ENCODE results near the gene NCOA3. TPM values are rescaled to one million over a fixed set of nuclear protein-coding genes. Genes with fewer than 3 reads are reported as not detected.

NCOA3 gene
- total RNA-seq, 1 experiment from 2014 or later = 14.9 TPM

- DNase-seq (ENCODE audit: low spot score) = no peak
Observed at GRCh38 chr20:47678536-47678935, 176.8 kb downstream of the NCOA3 start.

GRCh38 chr20:47679462-47679861 is 177.8 kb downstream of the NCOA3 start:
- DNase-seq (ENCODE audit: low spot score) = no peak

- peak; percentile 42 for DNase-seq (ENCODE audit: low spot score)
Observed at GRCh38 chr20:47680804-47681529, 179.3 kb downstream of the NCOA3 start.

DNA sequence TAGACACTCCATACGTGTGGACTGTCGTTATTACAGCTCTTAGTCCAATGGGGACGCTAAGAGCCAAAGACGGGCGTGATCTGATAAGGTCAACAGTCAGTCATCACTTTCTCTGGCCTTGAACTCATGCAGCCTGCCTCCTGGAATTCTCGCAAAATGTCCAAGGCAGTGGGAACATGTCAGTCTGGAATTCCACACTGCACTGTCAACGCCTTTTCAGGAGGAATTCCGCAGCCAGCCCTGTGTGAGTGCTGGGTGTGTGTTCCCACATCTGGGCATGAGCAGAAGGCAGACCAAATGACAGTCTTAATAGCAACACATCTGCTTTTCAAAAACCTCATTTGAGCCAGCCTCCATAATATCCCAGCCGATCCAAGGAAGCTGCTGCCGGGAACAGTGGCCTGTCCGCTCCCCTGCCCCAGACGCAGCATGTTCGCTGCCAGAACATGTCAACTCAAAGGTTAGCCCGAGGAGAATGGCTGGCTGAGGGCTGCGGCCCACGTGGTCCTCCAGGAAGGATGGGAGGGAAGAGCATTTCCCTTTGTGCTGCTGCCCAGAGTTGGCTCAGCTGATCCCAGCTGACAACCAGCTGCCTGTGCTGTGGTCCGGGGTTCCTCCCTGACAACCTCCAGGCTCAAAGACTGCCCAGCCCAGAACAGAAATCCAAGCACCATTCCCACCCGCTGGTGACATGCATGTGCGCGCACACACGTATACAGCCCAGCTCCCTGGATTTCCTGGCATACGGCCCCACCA is 180.5 kb downstream of the NCOA3 start:
- DNase-seq (ENCODE audit: low spot score) = peak; percentile 69

- no peak for DNase-seq (ENCODE audit: low spot score)
Observed at GRCh38 chr20:47682916-47683315, 181.2 kb downstream of the NCOA3 start.

DNA sequence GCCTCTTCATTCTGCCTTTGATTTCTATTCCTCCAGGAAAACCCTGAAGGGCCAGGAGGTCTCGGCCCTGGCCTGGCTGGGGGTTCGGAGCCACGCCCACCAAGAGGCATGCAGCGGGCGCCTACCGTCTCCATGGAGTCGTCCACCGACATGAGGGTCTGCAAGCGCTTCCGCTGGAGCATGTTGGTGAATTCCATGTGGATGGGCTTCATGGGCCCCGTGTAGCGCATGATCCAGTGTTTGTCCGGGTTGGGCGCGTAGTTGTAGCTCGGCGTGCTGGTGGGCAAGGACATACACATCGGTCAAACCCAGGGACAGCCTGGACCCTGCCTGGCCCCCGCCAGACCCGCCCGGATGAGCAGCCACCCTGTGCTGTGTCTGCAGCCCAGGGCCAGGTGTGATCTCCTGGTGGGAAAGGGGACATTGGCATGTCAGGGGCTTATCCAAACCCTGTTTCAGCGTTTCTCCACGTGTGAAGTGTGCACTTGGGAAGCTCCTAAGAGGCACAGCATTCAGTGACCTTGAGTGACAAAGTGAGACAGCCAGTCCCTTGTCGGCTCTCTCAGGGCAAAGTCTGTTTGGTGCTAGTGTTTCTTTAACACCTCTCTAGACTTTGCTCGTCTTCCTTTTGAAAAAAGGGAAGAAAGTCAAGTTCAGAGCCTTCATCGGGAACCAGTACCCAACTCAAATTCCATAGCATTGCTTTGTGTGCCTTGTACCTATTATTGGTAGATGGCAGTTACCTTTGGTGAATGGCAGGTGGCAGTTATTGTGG is 182.8 kb downstream of the NCOA3 start:
- DNase-seq (ENCODE audit: low spot score) = no peak

GRCh38 chr20:47686545-47686944 is 184.9 kb downstream of the NCOA3 start:
- peak; percentile 91 for DNase-seq (ENCODE audit: low spot score)

- DNase-seq (ENCODE audit: low spot score) = no peak
Observed at GRCh38 chr20:47687095-47687987, 185.7 kb downstream of the NCOA3 start.

GRCh38 chr20:47688385-47689381 is 187.0 kb downstream of the NCOA3 start:
- DNase-seq (ENCODE audit: low spot score) = peak; percentile 45

DNA sequence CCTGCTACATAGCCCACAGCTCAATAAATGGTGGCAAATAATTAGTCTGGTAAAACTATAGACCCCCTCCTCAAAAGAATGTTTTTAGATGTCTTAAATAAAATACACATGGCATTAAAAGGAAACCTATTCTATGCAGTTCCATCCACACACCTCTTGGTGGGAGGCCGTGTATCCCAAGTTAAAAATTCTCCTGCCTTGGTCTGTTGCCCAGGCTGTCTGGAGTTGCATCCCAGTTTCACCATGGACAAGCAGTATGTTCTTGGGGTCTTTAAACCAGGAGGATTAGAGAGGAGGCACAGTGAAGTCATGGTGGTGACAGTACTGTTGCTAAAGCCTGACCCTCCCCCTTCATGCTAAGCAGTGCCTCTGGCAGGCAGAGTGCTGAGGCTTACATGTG is 188.0 kb downstream of the NCOA3 start:
- no peak for DNase-seq (ENCODE audit: low spot score)

DNA sequence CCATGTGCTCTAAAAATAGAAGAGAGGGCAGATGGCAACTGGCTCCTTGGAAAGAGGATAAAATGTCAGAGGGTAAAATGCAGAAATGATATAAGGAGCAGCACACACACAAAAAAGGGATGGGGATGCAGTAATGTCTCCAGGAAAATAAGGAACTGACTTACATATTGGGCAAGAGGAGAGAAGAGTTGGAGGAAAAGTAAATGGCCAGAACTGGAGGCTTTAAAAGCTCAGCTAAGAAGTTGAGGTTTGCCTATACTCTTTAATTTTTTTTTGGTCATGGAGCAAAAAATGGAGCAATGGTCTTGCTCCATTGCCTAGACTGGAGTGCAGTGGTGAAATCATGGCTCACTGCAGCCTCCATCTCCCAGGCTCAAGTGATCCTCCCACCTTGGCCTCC is 189.9 kb downstream of the NCOA3 start:
- DNase-seq (ENCODE audit: low spot score) = peak; percentile 28

DNA sequence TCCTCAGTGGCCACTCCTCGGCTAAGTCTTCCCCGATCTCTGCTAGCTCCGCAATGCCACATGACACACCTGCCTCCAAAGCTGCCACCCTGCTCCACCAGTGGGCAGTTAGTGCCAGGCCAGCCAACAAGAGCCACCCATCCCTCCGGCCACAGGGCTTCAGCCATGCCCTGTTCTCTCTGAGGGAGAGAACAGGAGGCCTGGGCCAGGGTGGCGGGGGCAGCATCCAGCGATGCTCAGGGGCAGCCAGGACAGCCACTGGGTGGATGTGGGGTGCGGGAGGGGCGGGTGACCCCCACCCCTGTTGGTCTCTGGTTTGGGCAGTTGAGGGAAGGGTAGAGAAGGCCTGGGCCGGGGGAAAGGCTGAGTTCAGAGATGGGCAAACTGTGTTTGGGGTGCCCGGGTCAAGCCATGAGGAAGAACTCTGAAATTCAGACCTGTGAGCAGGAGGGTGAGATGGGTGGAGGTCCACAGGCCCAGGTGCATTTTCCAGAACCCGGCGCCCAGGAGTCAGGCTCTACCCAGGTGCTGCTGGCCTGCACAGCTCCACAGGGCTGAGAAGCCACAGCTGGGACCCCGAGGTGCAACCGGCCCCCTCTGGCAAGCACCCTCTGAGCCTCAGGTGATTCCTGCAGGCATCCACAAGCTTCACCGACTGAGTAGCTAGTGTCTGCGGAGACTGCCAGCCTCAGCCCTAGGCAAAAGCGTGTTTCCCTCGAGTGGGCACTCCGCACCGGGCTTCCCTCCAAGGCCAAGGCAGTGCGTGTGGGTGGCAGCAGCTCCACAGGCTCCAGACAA is 192.5 kb downstream of the NCOA3 start:
- DNase-seq (ENCODE audit: low spot score) = no peak

GRCh38 chr20:47696856-47697255 is 195.2 kb downstream of the NCOA3 start:
- DNase-seq (ENCODE audit: low spot score) = no peak

- DNase-seq (ENCODE audit: low spot score) = no peak
Observed at GRCh38 chr20:47698142-47698541, 196.5 kb downstream of the NCOA3 start.

DNA sequence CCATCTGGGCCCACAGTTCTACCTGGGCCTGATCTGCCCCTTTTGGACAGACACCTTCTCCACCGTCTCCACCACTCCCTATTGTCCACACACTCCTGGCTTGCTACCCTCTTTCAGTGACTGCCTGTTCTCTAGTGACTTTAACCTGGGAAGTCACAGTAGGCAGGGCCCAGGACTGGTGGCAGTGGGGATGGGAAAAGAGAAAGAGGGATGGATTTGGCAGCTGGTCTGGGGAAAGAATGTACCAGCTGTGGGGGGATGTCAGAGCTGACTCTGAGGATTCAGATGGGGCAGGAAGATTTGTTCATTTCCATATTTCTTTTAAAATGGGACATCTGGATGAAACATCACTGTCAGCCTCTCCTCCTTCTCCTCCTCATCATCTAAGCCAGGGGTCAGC is 198.1 kb downstream of the NCOA3 start:
- no peak for DNase-seq (ENCODE audit: low spot score)

GRCh38 chr20:47700327-47700726 is 198.6 kb downstream of the NCOA3 start:
- DNase-seq (ENCODE audit: low spot score) = no peak

DNA sequence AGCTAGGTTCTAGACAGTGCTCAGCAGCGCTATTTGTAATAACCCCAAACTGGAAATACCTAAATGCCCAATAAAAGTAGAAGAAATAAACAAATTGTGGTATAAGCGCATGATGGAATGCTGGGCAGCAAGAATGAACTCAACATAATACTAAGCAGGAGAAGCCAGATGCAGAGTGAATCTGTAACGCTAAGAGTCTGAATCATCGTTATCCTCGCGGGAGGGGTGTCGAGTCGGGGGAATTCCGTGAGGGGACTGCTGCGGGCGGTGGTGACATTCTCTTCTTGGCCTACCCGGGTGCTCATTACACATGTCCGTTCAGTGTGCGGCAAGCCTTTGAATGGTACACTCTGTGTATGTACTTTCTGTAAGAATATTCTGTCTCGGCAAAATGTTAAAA is 199.9 kb downstream of the NCOA3 start:
- DNase-seq (ENCODE audit: low spot score) = peak; percentile 90

DNA sequence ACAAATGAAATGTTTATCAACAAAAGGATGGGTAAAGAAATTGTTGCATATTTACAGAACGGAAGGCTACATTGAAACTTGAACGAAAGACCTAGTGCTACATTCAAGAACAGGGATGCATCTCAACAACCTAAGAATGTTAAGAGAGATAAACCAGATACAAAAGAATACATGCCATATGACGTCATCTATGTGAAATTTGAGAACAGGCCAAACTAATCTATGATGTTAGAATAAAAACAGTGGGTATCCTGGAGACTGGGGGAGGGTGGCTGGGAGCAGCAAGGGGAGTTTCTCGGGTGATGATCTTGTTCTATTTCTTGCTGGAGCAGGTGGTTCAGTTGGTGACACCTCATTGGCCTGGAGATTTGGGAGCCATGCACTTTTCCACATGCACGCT is 202.1 kb downstream of the NCOA3 start:
- DNase-seq (ENCODE audit: low spot score) = no peak

- peak; percentile 71 for DNase-seq (ENCODE audit: low spot score)
Observed at GRCh38 chr20:47704746-47705496, 203.2 kb downstream of the NCOA3 start.

Measured in A172 (cell line).